Esophagus squamous epithelium (tissue), 4 donors: ENCODE measurements around the gene HINT2.

Experiments
- CTCF ChIP-seq, 6 experiments: fragments of 450-650 bp in 4 of 6; fragments of 200-600 bp in 2 of 6; sonication (generic) in 2 of 6; IDR thresholded peaks; one replicate each; pipeline ENCODE4 v1.5.1; 2016 to 2019; ENCODE audit warnings: antibody characterized with exemption in 6 of 6, mild to moderate bottlenecking in 4 of 6, moderate library complexity in 4 of 6
- POLR2A ChIP-seq, 4 donors: fragments of 450-650 bp; IDR thresholded peaks; one replicate each; pipeline ENCODE4 v1.6.1; 2017; ENCODE audit warnings: antibody characterized with exemption in 4 of 4, mild to moderate bottlenecking in 4 of 4, moderate library complexity in 3 of 4

GRCh38 chr9:35847792-35848572, 33.1 kb upstream of the HINT2 start:
- TF ChIP-seq CTCF (IDR thresholded peaks at IDR 0.05) (no peak), POLR2A (IDR thresholded peaks at IDR 0.05) (no peak)
